ENCODE measurements around the gene RIPOR3.
"Not testable (repeated sequence)": the region's sequence is repeated elsewhere in the genome, so short reads cannot be mapped to it uniquely, and the experiment has no call there.

The RIPOR3 gene

DNA sequence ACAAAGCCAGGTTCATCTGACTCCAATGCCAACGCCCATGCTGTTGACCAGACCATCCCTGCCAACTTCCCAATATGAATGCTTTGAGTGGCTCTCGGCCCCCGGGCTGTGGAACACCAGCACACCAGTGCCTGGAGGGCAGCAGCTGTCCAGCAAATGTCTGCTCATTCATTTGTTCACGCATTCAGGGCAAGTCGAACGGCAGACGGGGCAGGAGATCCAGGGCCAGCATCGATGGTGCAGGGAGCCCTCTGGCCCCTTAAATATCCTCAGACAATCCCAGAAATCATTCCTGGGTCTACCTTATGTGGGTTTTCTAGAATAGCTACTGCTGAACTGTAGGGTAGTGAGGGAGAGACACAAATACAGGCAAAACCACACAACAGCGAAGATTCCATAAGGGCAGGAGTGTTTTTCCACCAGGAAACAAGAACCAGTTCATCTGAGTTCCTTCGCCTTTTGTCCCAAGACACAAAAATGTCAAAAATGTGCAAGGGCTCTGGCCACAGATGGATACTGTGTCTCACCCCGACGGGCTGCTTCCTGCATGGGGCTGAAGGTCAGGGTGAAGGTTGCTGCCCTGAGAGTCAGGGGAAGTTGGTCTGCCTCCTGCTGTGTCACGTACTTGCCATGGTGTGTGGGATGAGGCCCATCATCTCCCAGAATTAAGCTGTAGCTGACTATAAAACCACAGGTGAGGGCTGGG lies 15.5 kb downstream of the RIPOR3 start:
- H3K4me3 ChIP-seq (ENCODE audit: low read depth, low read length), result no peak overlapping the region
- no peak for DNase-seq (ENCODE audit: low read depth)
- TF ChIP-seq CTCF (IDR thresholded peaks at IDR 0.05; ENCODE audit: control insufficient read depth, extremely low read depth, insufficient read depth), result no peak

DNA sequence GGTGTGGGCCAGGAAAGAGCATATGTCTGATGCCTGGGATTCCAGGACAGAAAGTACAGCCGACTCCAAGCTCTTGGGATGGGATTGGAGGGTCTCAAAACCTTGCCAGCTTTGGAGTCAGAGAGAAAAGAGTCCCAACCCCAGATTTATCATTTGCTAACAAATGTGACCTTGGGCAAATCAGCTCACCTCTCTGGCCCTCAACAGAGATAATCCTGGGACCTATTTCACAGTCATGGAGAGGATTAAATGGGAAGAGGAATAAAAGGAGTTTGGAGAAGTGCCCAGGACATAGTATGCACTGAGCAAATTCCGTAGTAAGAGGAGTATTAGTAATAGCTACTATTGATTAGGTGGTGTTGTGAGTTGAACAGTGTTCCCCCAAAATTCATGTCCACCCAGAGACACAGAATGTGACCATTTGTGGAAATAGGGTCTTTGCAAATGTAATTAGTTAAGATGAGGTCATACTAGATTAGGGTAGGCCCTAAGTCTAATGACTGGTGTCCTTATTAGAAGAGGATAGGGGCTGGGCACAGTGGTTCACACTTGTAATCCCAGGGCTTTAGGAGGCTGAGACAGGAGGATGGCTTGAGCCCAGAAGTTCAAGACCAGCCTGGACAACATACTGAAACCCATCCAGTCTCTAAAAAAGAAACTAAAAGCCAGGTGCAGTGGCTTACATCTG lies 17.1 kb downstream of the RIPOR3 start:
- DNase-seq (ENCODE audit: low read depth), result no peak
- no peak for TF ChIP-seq CTCF (IDR thresholded peaks at IDR 0.05; ENCODE audit: control insufficient read depth, extremely low read depth, insufficient read depth)
- H3K4me3 ChIP-seq (ENCODE audit: low read depth, low read length), result no peak overlapping the region

- H3K4me3 ChIP-seq (ENCODE audit: low read depth, low read length), result no peak overlapping the region
- DNase-seq (ENCODE audit: low read depth), result no peak
- no peak for TF ChIP-seq CTCF (IDR thresholded peaks at IDR 0.05; ENCODE audit: control insufficient read depth, extremely low read depth, insufficient read depth)
These were observed 17.7 kb downstream of the RIPOR3 start for GRCh38 chr20:50673466-50674137.

DNA sequence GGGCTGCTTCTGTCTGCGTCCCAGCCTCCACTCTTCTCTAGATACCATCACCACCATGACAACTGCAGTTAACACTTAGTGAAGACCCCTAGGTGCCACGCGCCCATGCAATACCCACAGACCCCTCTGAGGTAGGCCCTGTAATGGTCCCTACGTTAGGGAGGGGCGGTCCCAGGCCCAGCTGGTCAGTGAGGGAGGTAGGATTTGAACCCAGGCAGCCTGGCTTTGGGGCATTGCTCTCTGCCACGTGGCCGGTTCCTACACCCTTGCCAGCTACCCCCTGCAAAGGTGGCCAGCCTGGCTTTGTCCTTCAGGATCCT lies 18.2 kb downstream of the RIPOR3 start:
- no peak overlapping the region for H3K4me3 ChIP-seq (ENCODE audit: low read depth, low read length)
- no peak for TF ChIP-seq CTCF (IDR thresholded peaks at IDR 0.05; ENCODE audit: control insufficient read depth, extremely low read depth, insufficient read depth)
- DNase-seq (ENCODE audit: low read depth), result no peak

- no peak overlapping the region for H3K4me3 ChIP-seq (ENCODE audit: low read depth, low read length)
- DNase-seq (ENCODE audit: low read depth), result no peak
- TF ChIP-seq CTCF (IDR thresholded peaks at IDR 0.05; ENCODE audit: control insufficient read depth, extremely low read depth, insufficient read depth), result no peak
These were observed 18.8 kb downstream of the RIPOR3 start for GRCh38 chr20:50672400-50673145.

GRCh38 chr20:50671626-50672025 lies 19.7 kb downstream of the RIPOR3 start:
- no peak for TF ChIP-seq CTCF (IDR thresholded peaks at IDR 0.05; ENCODE audit: control insufficient read depth, extremely low read depth, insufficient read depth)
- DNase-seq (ENCODE audit: low read depth), result no peak
- no peak overlapping the region for H3K4me3 ChIP-seq (ENCODE audit: low read depth, low read length)

- not testable (repeated sequence) for H3K4me3 ChIP-seq (ENCODE audit: low read depth, low read length); DNase-seq (ENCODE audit: low read depth)
These were observed 20.3 kb downstream of the RIPOR3 start for GRCh38 chr20:50671010-50671409.
